AG09309 (cell line): ENCODE data around the gene URB1.
"Not testable (repeated sequence)": the region's sequence is repeated elsewhere in the genome, so short reads cannot be mapped to it uniquely, and the experiment has no call there.

ENCODE experiments used
- DNase-seq: peaks from one replicate; pipeline ENCODE4 v3.0.0-alpha.2; 2010; ENCODE audit warnings: low read depth
- H3K4me3 ChIP-seq: 2 replicates; pipeline ENCODE4 v1.5.1; 2011; ENCODE audit warnings: mild to moderate bottlenecking, low read depth, low read length, moderate library complexity; ENCODE audit not compliant: control insufficient read depth
- CTCF ChIP-seq: IDR thresholded peaks from 2 replicates; pipeline ENCODE4 v1.5.1; 2011; ENCODE audit warnings: mild to moderate bottlenecking, low read depth, low read length, inconsistent platforms; ENCODE audit not compliant: insufficient read depth, control insufficient read depth; ENCODE audit errors: missing control alignments

URB1 gene

GRCh38 chr21:32312976-32313375 is 79.8 kb downstream of the URB1 start:
- no peak for DNase-seq
- no peak for TF ChIP-seq CTCF
- no peak overlapping the region for H3K4me3 ChIP-seq

GRCh38 chr21:32312326-32312725 is 80.5 kb downstream of the URB1 start:
- no peak overlapping the region for H3K4me3 ChIP-seq
- no peak for TF ChIP-seq CTCF
- DNase-seq, result no peak

DNA sequence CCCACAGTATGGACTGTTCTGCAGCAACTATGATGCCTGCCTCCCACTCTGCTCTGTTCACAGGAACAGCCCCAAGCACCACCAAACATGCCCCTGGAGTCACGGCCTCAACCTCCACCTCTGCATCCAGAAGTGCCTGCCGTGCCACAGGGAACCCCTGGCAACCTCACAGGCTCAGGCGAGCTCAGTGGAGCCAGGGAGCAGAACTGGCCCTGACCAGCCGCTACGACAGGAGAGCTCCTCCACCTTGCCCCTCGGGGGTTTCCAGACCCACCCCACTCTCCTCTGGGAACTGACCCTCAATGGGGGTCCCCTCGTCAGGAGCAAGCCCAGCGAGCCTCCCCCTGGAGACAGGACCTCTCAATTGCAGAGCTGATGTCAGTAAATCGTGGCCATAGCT is 81.2 kb downstream of the URB1 start:
- H3K4me3 ChIP-seq, result no peak overlapping the region
- no peak for DNase-seq
- TF ChIP-seq CTCF, result no peak

- not testable (repeated sequence) for H3K4me3 ChIP-seq, DNase-seq
Measured at GRCh38 chr21:32310976-32311375, 81.8 kb downstream of the URB1 start.

DNA sequence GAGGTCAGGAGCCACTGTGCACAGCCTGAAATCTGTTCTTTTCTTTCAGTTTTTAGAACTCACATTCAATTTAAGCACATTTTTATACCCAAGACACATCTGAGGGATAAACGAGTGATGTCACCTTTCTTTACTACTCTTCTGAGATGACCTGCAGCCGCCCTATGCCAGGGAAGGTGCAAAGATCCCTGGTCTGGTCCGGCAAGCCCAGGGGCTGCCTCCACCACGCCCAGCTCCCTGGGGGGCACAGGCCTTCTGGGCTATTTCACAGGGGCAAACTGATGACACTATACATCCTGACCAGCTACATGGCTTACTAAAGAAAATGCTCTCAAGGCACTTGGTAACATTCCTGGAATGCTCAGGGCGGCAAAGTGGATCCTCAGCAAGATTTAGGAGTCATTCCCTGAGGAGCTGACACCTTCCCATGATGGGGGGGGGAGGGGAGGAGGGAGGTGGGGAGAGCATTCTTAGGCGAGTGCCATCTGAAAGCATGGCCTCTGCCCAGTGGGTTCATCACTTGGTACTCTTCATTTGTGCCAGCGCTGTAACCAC is 82.8 kb downstream of the URB1 start:
- DNase-seq, result no peak

GRCh38 chr21:32308696-32309095 is 84.1 kb downstream of the URB1 start:
- DNase-seq, result no peak
- no peak for TF ChIP-seq CTCF
- no peak overlapping the region for H3K4me3 ChIP-seq

More for the DNA sequence above, 82.8 kb downstream of the URB1 start:
- no peak for TF ChIP-seq CTCF
- H3K4me3 ChIP-seq, result no peak overlapping the region

DNA sequence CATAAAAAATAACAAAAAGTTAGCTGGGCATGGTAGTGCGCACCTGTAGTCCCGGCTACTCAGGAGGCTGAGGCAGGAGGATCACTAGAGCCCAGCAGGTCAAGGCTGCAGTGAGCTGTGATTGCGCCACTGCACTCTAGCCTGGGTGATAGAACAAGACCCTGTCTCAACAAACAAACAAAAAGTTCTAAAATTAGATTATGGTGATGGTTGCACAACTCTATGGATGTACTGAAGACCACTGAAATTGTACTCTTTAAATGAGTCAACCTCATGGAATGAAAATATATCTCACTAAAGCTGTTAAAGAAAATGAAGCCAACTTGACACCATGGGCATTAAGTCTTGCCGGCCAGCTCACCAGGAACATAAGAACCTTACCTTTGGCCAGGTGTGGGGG is 85.1 kb downstream of the URB1 start:
- DNase-seq, result no peak
- TF ChIP-seq CTCF, result no peak
- H3K4me3 ChIP-seq, result no peak overlapping the region
